GM12801 (cell line): ENCODE results near the gene ABLIM3.

Experiments used
- CTCF ChIP-seq: IDR thresholded peaks from one replicate; pipeline ENCODE4 v1.5.1; 2011; ENCODE audit warnings: control low read depth; ENCODE audit not compliant: insufficient read length; ENCODE audit errors: extremely low read depth

Gene ABLIM3

GRCh38 chr5:149172261-149172660 is 31.0 kb downstream of the ABLIM3 start:
- TF ChIP-seq CTCF = no peak

GRCh38 chr5:149172709-149173505 is 31.6 kb downstream of the ABLIM3 start:
- TF ChIP-seq CTCF = no peak

GRCh38 chr5:149174847-149175234 is 33.5 kb downstream of the ABLIM3 start:
- TF ChIP-seq CTCF = no peak

DNA sequence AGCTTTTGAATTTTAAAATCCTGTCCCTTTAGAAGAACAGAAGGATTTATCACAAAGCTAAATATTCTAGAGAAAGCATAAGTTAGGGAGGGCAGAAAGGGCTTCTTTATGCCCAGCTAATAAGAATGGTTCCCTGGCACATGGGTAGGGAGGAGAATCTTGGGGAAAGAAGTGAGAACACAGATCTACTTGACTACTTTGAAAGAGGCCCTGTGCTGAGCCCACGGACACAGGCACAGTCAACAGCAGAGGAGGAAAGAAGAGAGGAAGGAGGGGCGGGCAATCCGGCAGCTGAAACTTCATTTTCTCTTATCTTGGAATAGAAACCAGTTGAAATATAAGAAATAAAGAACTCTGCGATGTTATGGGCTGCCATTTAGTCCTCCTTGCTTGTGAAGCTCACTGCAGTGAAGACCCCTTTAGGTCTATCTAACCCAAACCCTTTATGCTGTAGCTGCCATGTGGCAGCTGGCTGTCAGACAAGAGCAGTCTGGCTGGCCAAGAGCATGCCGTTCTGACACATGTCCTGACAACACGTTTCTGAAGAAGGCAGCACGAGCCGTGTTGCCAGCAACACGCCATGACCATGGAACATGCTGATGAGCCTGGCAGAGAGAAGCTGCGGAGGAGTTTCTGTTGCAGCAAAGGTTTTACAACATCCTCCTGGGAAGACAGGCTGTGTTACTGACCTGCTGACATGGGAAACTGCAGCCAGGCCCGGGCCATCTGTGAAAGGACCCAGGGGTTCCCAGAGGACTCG is 34.2 kb downstream of the ABLIM3 start:
- TF ChIP-seq CTCF = no peak

GRCh38 chr5:149177339-149177843 is 36.1 kb downstream of the ABLIM3 start:
- no peak for TF ChIP-seq CTCF

GRCh38 chr5:149177911-149178565 is 36.7 kb downstream of the ABLIM3 start:
- TF ChIP-seq CTCF = no peak

GRCh38 chr5:149181732-149182131 is 40.4 kb downstream of the ABLIM3 start:
- no peak for TF ChIP-seq CTCF
